Prostate gland (tissue), 2 donors: ENCODE measurements around the gene DLEU7. TPM values are rescaled to one million over a fixed set of nuclear protein-coding genes. Genes with fewer than 3 reads are reported as not detected.

ENCODE experiments used
- DNase-seq: peaks from one replicate; pipeline ENCODE4 v3.0.0-alpha.2; 2019; ENCODE audit warnings: low spot score
- H3K27ac ChIP-seq, 2 donors: fragments of 200-600 bp; sonication (generic); 2 replicates each; pipeline ENCODE4 v1.5.1; 2017 to 2019
- H3K27me3 ChIP-seq: fragments of 200-600 bp; sonication (generic); replicated peaks from 2 replicates; pipeline ENCODE4 v1.5.1; 2019; ENCODE audit not compliant: insufficient read depth
- H3K36me3 ChIP-seq, 2 donors: fragments of 200-600 bp; sonication (generic); 1 replicate in 1 of 2; 2 replicates in 1 of 2; pipeline versions ENCODE4 v1.5.1 to v1.8.1; 2017 to 2019
- H3K4me1 ChIP-seq: fragments of 200-600 bp; sonication (generic); replicated peaks from 2 replicates; pipeline ENCODE4 v1.5.1; 2019
- H3K4me3 ChIP-seq, 2 donors: fragments of 200-600 bp; sonication (generic); 2 replicates each; pipeline ENCODE4 v1.5.1; 2017 to 2019
- H3K9me3 ChIP-seq: fragments of 200-600 bp; sonication (generic); 2 replicates; pipeline ENCODE4 v1.5.1; 2017
- POLR2A ChIP-seq: fragments of 450-650 bp; IDR thresholded peaks from one replicate; pipeline ENCODE4 v1.6.1; 2016; ENCODE audit warnings: antibody characterized with exemption, mild to moderate bottlenecking
- POLR2AphosphoS5 ChIP-seq: sonication (generic); formaldehyde crosslinking; IDR thresholded peaks from one replicate; pipeline ENCODE4 v1.6.1; 2017; ENCODE audit warnings: antibody characterized with exemption
- WGBS: methylation state at CpG from one replicate; pipeline ENCODE4 v1.1.5; 2018; 5-methylcytosine and 5-hydroxymethylcytosine counted together
- intact Hi-C: fragments of 100-400 bp; cut with DNase I; formaldehyde crosslinking; loops from one replicate; pipeline ENCODE4 v1.14.2; 2022
- total RNA-seq, 2 donors: library from RNA; depleted of rRNA; stranded (reverse); fragments of >200 nt; gene quantifications; one replicate each; pipeline ENCODE4 v1.1.0, GENCODE V29; 2016
- TF ChIP-seq, protein P1 (sequence below), 4 experiments: fragments of 200-600 bp in 2 of 4; fragments of 450-650 bp in 2 of 4; sonication (generic) in 2 of 4; IDR thresholded peaks; 1 replicate in 3 of 4; 2 replicates in 1 of 4; pipeline ENCODE4 v1.5.1; 2016 to 2019; ENCODE audit warnings: antibody characterized with exemption in 4 of 4, mild to moderate bottlenecking in 2 of 4, moderate library complexity in 2 of 4

DLEU7 gene
- total RNA-seq, 2 donors from 2014 or later = 0.09 to 0.45 TPM

DNA sequence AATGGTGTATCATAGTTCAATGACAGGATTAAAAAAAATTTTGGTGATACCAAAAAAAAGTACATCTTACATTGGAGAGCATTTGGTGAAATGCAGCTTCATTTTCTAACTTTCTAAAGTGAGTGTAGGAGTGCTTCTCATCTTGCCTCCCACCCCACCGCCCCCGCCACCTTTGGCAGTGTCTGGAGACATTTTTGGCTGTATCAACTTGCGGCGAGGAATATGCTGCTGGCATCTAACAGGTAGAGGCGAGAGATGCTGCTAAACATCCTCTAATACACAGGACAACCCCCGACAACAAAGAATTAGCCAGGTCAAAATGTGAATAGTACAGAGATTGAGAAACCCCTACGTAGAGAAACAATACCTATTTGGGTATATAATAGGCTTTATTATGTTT lies 1.7 kb downstream of the DLEU7 start:
- DNase-seq = no peak
- TF ChIP-seq POLR2A (no peak), POLR2AphosphoS5 (no peak)
- TF ChIP-seq, protein P1, sequence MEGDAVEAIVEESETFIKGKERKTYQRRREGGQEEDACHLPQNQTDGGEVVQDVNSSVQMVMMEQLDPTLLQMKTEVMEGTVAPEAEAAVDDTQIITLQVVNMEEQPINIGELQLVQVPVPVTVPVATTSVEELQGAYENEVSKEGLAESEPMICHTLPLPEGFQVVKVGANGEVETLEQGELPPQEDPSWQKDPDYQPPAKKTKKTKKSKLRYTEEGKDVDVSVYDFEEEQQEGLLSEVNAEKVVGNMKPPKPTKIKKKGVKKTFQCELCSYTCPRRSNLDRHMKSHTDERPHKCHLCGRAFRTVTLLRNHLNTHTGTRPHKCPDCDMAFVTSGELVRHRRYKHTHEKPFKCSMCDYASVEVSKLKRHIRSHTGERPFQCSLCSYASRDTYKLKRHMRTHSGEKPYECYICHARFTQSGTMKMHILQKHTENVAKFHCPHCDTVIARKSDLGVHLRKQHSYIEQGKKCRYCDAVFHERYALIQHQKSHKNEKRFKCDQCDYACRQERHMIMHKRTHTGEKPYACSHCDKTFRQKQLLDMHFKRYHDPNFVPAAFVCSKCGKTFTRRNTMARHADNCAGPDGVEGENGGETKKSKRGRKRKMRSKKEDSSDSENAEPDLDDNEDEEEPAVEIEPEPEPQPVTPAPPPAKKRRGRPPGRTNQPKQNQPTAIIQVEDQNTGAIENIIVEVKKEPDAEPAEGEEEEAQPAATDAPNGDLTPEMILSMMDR (IDR thresholded peaks at IDR 0.05) = no peak
- H3K9me3 ChIP-seq = no peaks in the 10 kb centered on the region
- H3K27ac ChIP-seq = no peak overlapping the region
- no peak overlapping the region for H3K4me3 ChIP-seq
- intact Hi-C loops = no loop called here
- peaks cover 3% of the 10 kb centered on the region for H3K27me3 ChIP-seq
- H3K36me3 ChIP-seq = no peaks in the 10 kb centered on the region
- H3K4me1 ChIP-seq = no peaks in the 10 kb centered on the region
- 90% methylated on average over 7 of the region's 7 CpGs for WGBS

DNA sequence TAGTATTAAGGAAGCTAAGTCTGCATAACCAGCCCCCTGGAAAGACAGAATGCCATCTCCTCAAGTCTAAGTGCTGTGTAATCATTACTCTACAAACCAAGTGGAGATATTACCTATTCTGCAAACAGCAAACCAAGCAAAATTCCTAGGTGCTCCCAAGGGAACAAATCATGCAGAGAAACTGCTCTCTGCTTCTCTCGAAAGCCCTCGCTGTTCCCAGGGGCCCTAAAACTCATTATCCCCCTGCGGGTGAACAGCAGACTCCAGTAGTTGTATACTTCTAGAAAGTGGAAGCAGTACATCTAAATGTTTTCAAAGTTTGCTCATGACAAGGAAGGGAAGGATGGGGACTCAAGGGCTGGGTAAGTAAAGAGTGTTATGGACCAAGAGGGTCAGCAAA lies 3.2 kb downstream of the DLEU7 start:
- H3K27ac ChIP-seq = no peak overlapping the region
- DNase-seq = no peak
- H3K36me3 ChIP-seq = no peaks in the 10 kb centered on the region
- H3K4me3 ChIP-seq = no peak overlapping the region
- intact Hi-C loops = no loop called here
- peaks cover 3% of the 10 kb centered on the region for H3K27me3 ChIP-seq
- H3K9me3 ChIP-seq = no peaks in the 10 kb centered on the region
- WGBS = 91% methylated on average over 3 of the region's 3 CpGs
- H3K4me1 ChIP-seq = no peaks in the 10 kb centered on the region
- TF ChIP-seq, protein P1 (IDR thresholded peaks at IDR 0.05) = no peak
- TF ChIP-seq POLR2A (no peak), POLR2AphosphoS5 (no peak)

DNA sequence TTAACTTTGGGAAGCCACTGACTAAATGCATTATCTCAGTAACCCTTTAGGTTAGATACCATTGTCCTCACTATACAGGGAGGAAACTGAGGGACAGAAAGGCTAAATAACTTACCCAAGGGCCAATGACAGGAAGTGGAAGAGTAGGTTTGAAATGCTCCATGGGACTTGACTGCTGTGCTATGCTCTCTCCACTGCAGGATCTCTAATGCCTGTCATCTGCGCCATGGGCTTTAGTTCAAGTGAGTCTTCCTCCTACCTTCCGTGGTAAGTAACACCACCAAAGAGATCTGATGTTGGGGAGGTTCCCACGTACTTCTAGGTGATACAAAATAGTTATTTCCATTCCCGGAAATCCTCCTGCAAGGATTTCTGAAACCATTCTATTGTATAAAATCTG lies 3.7 kb downstream of the DLEU7 start:
- Histone ChIP-seq H3K27ac (no peak overlapping the region), H3K9me3 (no peaks in the 10 kb centered on the region), H3K27me3 (peaks cover 3% of the 10 kb centered on the region), H3K4me3 (no peak overlapping the region), H3K36me3 (no peaks in the 10 kb centered on the region), H3K4me1 (no peaks in the 10 kb centered on the region)
- WGBS = 93% methylated on average over 4 of the region's 4 CpGs
- DNase-seq = no peak
- TF ChIP-seq POLR2A = no peak
- intact Hi-C loops = no loop called here

DNA sequence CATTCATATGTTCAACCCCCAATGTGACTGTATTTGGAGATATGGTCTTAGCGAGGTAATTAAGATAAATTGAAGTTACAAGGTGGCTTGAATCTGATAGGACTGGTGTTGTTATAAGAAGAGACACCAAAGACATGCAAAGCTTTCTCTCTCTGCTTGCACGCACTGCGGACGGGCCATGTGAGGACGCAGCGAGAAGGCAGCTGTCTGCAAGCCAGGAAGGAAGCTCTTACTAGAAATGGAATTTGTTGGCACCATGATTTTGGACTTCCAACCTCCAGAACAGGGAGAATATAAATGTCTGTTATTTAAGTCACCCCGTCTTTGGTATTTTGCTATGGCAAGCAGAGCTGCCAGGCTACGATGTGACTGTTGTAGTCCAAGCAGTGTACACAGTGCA lies 4.8 kb downstream of the DLEU7 start:
- WGBS = 86% methylated on average over 8 of the region's 8 CpGs
- intact Hi-C loops = no loop called here
- no peak overlapping the region for H3K4me3 ChIP-seq
- H3K27me3 ChIP-seq = peaks cover 3% of the 10 kb centered on the region
- H3K9me3 ChIP-seq = no peaks in the 10 kb centered on the region
- no peak for TF ChIP-seq POLR2A
- no peak for TF ChIP-seq POLR2AphosphoS5
- TF ChIP-seq, protein P1 (IDR thresholded peaks at IDR 0.05) = no peak
- no peaks in the 10 kb centered on the region for H3K4me1 ChIP-seq
- H3K27ac ChIP-seq = no peak overlapping the region
- DNase-seq = no peak
- no peaks in the 10 kb centered on the region for H3K36me3 ChIP-seq

DNA sequence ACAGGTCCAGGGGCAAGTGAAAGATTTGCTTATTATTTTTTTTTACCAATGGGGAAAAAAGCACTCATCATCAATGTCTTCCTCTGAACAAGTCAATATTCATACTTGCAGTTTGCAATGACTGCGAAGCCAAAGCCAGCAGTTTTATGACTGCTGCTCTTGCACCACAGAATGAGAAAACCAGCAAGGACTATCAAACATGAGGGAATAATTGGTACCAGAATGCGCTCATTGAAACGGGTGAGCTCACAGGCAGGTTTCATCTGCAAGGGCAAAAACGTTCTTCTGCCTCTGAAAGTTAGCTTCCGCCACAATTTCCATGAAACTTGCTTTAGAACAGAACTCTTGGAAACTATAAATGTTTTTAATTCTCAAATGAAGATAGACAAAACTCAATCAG lies 5.5 kb downstream of the DLEU7 start:
- TF ChIP-seq, protein P1 (IDR thresholded peaks at IDR 0.05) = no peak
- TF ChIP-seq POLR2A (no peak), POLR2AphosphoS5 (no peak)
- 92% methylated on average over 5 of the region's 5 CpGs for WGBS
- intact Hi-C loops = no loop called here
- H3K4me3 ChIP-seq = no peak overlapping the region
- no peaks in the 10 kb centered on the region for H3K36me3 ChIP-seq
- H3K27me3 ChIP-seq = peaks cover 3% of the 10 kb centered on the region
- H3K4me1 ChIP-seq = no peaks in the 10 kb centered on the region
- H3K9me3 ChIP-seq = no peaks in the 10 kb centered on the region
- no peak for DNase-seq
- H3K27ac ChIP-seq = no peak overlapping the region
